IMR-90 (cell line): Measurements from ENCODE around the gene ME3. TPM values are rescaled to one million over a fixed set of nuclear protein-coding genes. Genes with fewer than 3 reads are reported as not detected.

ENCODE experiments used
- ATAC-seq: fragments of 200-7000 bp; cut with Tn5 transposase; 2 replicates; pipeline ENCODE4 v1.9.1; 2020; ENCODE audit warnings: low read depth, mild to moderate bottlenecking, moderate library complexity
- BruUV-seq: library from RNA; stranded (reverse); fragments of 400-500 nt; replicated peaks from 2 replicates; lab custom pipeline; 2021; lab: Mats Ljungman, UMichigan
- CTCF ChIA-PET: fragments of 300-600 bp; formaldehyde crosslinking; extraction: SDS; loops from one replicate; lab custom pipeline; 2021; ENCODE audit warnings: antibody characterized with exemption; lab: Yijun Ruan, JAX
- POLR2A ChIA-PET: fragments of 300-600 bp; sonication (Branson Sonifier 250); formaldehyde crosslinking; loops from one replicate; lab custom pipeline; 2022; ENCODE audit warnings: antibody characterized with exemption; ENCODE audit not compliant: unreplicated experiment; lab: Charles Lee
- DNase-seq: peaks from one replicate; pipeline ENCODE4 v3.0.0; 2013
- H2AFZ ChIP-seq: replicated peaks from 2 replicates; pipeline ENCODE3; 2013; ENCODE audit warnings: low read length, mild to moderate bottlenecking; ENCODE audit not compliant: poor library complexity
- H2AK5ac ChIP-seq: 2 replicates; pipeline ENCODE4 v1.6.1; 2013; ENCODE audit warnings: low read depth, low read length, inconsistent platforms
- H2AK9ac ChIP-seq: replicated peaks from 2 replicates; pipeline ENCODE3; 2013; ENCODE audit warnings: mild to moderate bottlenecking, low read depth, low read length, moderate library complexity; ENCODE audit not compliant: poor library complexity
- H2BK120ac ChIP-seq: 2 replicates; pipeline ENCODE4 v1.6.1; 2013; ENCODE audit warnings: low read depth, low read length, inconsistent platforms
- H2BK15ac ChIP-seq: 3 replicates; pipeline ENCODE4 v1.6.1; 2013; ENCODE audit warnings: low read depth, low read length, inconsistent platforms
- H2BK20ac ChIP-seq: 2 replicates; pipeline ENCODE4 v1.6.1; 2013; ENCODE audit warnings: low read depth, mild to moderate bottlenecking, inconsistent platforms, low read length, moderate library complexity
- H2BK5ac ChIP-seq: 2 replicates; pipeline ENCODE4 v1.6.1; 2013; ENCODE audit warnings: mild to moderate bottlenecking, low read depth, low read length, inconsistent platforms; ENCODE audit not compliant: poor library complexity, severe bottlenecking
- H3K14ac ChIP-seq: replicated peaks from 2 replicates; pipeline ENCODE4 v1.6.1; 2013; ENCODE audit warnings: low read depth, low read length, inconsistent platforms
- H3K18ac ChIP-seq: 2 replicates; pipeline ENCODE4 v1.6.1; 2013; ENCODE audit warnings: low read depth, low read length, control low read depth
- H3K23ac ChIP-seq: 2 replicates; pipeline ENCODE4 v1.6.1; 2013; ENCODE audit warnings: low read depth, low read length, inconsistent platforms
- H3K27ac ChIP-seq: 2 replicates; pipeline ENCODE4 v1.5.1; 2013; ENCODE audit warnings: mild to moderate bottlenecking, control low read depth, low read length; ENCODE audit not compliant: insufficient read depth
- H3K27me3 ChIP-seq: 2 replicates; pipeline ENCODE4 v1.6.1; 2013; ENCODE audit warnings: low read length; ENCODE audit not compliant: control insufficient read depth, insufficient read depth
- H3K36me3 ChIP-seq: 2 replicates; pipeline ENCODE4 v1.6.1; 2013; ENCODE audit warnings: low read length, mixed read lengths; ENCODE audit not compliant: control insufficient read depth, insufficient read depth
- H3K4ac ChIP-seq: 2 replicates; pipeline ENCODE4 v1.6.1; 2013; ENCODE audit warnings: low read depth, low read length, inconsistent platforms
- H3K4me1 ChIP-seq: 2 replicates; pipeline ENCODE4 v1.6.1; 2013; ENCODE audit warnings: low read length, mixed read lengths; ENCODE audit not compliant: control insufficient read depth, insufficient read depth
- H3K4me2 ChIP-seq: 2 replicates; pipeline ENCODE4 v1.6.1; 2013; ENCODE audit warnings: low read depth, mild to moderate bottlenecking, control low read depth, low read length, moderate library complexity
- H3K4me3 ChIP-seq: 2 replicates; pipeline ENCODE4 v1.5.1; 2013; ENCODE audit warnings: low read depth, mild to moderate bottlenecking, control low read depth, low read length, moderate library complexity; ENCODE audit not compliant: insufficient read depth
- H3K56ac ChIP-seq: 2 replicates; pipeline ENCODE4 v1.6.1; 2013; ENCODE audit warnings: low read length, inconsistent platforms; ENCODE audit not compliant: insufficient read depth; ENCODE audit errors: extremely low read depth
- H3K79me1 ChIP-seq, 2 experiments: 2 replicates each; pipeline ENCODE4 v1.6.1; 2013; ENCODE audit warnings: low read length in 2 of 2, inconsistent platforms in 1 of 2, low read depth in 1 of 2
- H3K9ac ChIP-seq: 2 replicates; pipeline ENCODE4 v1.6.1; 2013; ENCODE audit warnings: low read depth, low read length, control low read depth
- H3K9me1 ChIP-seq: 2 replicates; pipeline ENCODE4 v1.6.1; 2013; ENCODE audit warnings: low read length, inconsistent platforms; ENCODE audit not compliant: insufficient read depth
- H3K9me3 ChIP-seq: 2 replicates; pipeline ENCODE4 v1.6.1; 2013; ENCODE audit warnings: low read length; ENCODE audit not compliant: control insufficient read depth, insufficient read depth
- H4K20me1 ChIP-seq: 2 replicates; pipeline ENCODE4 v1.6.1; 2013; ENCODE audit warnings: low read length, inconsistent platforms; ENCODE audit not compliant: insufficient read depth
- H4K5ac ChIP-seq: 2 replicates; pipeline ENCODE4 v1.6.1; 2013; ENCODE audit warnings: mild to moderate bottlenecking, low read depth, low read length, control low read depth
- H4K8ac ChIP-seq, 2 experiments: 2 replicates each; pipeline ENCODE4 v1.6.1; 2013; ENCODE audit warnings: low read depth in 2 of 2, low read length in 2 of 2, control low read depth in 1 of 2, inconsistent platforms in 1 of 2
- H4K91ac ChIP-seq: 2 replicates; pipeline ENCODE4 v1.6.1; 2013; ENCODE audit warnings: low read depth, low read length, inconsistent platforms; ENCODE audit not compliant: insufficient read depth
- CHD1 ChIP-seq: IDR thresholded peaks from 2 replicates; pipeline ENCODE4 v1.6.1; 2012; ENCODE audit warnings: low read depth, low read length, improper control_type of control experiment
- ELK1 ChIP-seq: fragments of 150-350 bp; IDR thresholded peaks from 2 replicates; pipeline ENCODE4 v1.6.1; 2016; ENCODE audit warnings: low read depth, mild to moderate bottlenecking, low read length, moderate library complexity, borderline replicate concordance
- FOS ChIP-seq: fragments of 150-350 bp; IDR thresholded peaks from 2 replicates; pipeline ENCODE4 v1.6.1; 2016; ENCODE audit warnings: low read depth, low read length
- SMC3 ChIP-seq: fragments of 150-350 bp; IDR thresholded peaks from 2 replicates; pipeline ENCODE4 v1.6.1; 2016; ENCODE audit warnings: low read depth, mild to moderate bottlenecking, antibody characterized with exemption, low read length, moderate library complexity
- WGBS, 2 experiments: methylation state at CpG; one replicate each; pipeline versions ENCODE4 v1.1.5 to v1.1.7; 2013; ENCODE audit warnings: missing lambda C conversion rate in 2 of 2; ENCODE audit not compliant: insufficient read length in 1 of 2; ENCODE audit errors: extremely low coverage in 2 of 2; 5-methylcytosine and 5-hydroxymethylcytosine counted together
- dilution Hi-C: fragments of 300-500 bp; cut with HindIII; formaldehyde crosslinking; loops from one replicate; pipeline ENCODE4 v1.14.3; 2018; ENCODE audit warnings: low sequenced_read_pairs; ENCODE audit not compliant: unreplicated experiment
- in situ Hi-C: fragments of 300-500 bp; cut with MboI; formaldehyde crosslinking; loops from 3 replicates; pipeline ENCODE4 v1.14.3; 2019; ENCODE audit warnings: low sequenced_read_pairs, inconsistent platforms, mixed read lengths
- intact Hi-C: fragments of 100-400 bp; cut with micrococcal nuclease; formaldehyde crosslinking; loops from 2 replicates; pipeline ENCODE4 v1.10.0; 2022
- polyA plus RNA-seq, 3 experiments: library from polyadenylated mRNA; depleted of rRNA; stranded (reverse); fragments of >200 nt; gene quantifications; 2 replicates each; pipeline ENCODE4 v1.2.3, GENCODE V29; 2012; ENCODE audit warnings: low replicate concordance in 1 of 3
- total RNA-seq: library from RNA; depleted of rRNA; stranded (reverse); fragments of >200 nt; gene quantifications from 2 replicates; pipeline ENCODE4 v1.2.3, GENCODE V29; 2012

Gene ME3
- total and polyA plus RNA-seq, 2 of the 4 experiments (the other 2 are of a cell fraction), result 7.8 to 9.0 TPM

GRCh38 chr11:86574493-86575207 lies 97.8 kb downstream of the ME3 start:
- Histone ChIP-seq H3K36me3 (no peaks in the 10 kb centered on the region), H4K20me1 (no peaks in the 10 kb centered on the region), H4K8ac (no peak overlapping the region; a peak in 1 of 4 replicates), H2AFZ (no peak overlapping the region), H3K23ac (no peak overlapping the region), H4K5ac (no peak overlapping the region), H3K9ac (no peak overlapping the region), H2AK5ac (no peak overlapping the region), H3K4me3 (no peak overlapping the region), H3K9me1 (peaks cover 11% of the 10 kb centered on the region), H4K91ac (no peak overlapping the region), H3K27ac (no peak overlapping the region), H3K18ac (no peak overlapping the region), H3K56ac (no peak overlapping the region), H2BK120ac (no peak overlapping the region; the same call in 1 of the 2 replicates), H2AK9ac (no peak overlapping the region), H3K4ac (no peak overlapping the region), H3K4me1 (peaks cover 10% of the 10 kb centered on the region), H3K79me1 (peaks cover 0 to 4% of the 10 kb centered on the region in 2 experiments; a peak in 1 of 4 replicates), H2BK5ac (no peak overlapping the region), H2BK15ac (no peak overlapping the region), H3K9me3 (no peaks in the 10 kb centered on the region), H3K4me2 (no peak overlapping the region), H2BK20ac (no peak overlapping the region), H3K27me3 (no peaks in the 10 kb centered on the region), H3K14ac (no peak overlapping the region)
- no TSS peak for BruUV-seq
- ATAC-seq (no peak), DNase-seq (no peak)
- intact Hi-C loops (loop anchor here (5.0 kb wide), 1 partner anchor 52 kb away; no protein-coding TSS in a partner anchor), in situ Hi-C loops (no loop called here), dilution Hi-C loops (no loop called here)
- POLR2A ChIA-PET, result no interaction called here
- no CpG with 5 or more reads among the region's 5 CpGs for WGBS, 2 experiments
- TF ChIP-seq SMC3 (no peak), ELK1 (no peak), FOS (no peak), CHD1 (no peak)
- CTCF ChIA-PET, result no interaction called here
